A549 (cell line): ENCODE results near the gene SLC46A1.

Source experiments
- CTCF ChIP-seq: fragments of >200 bp; sonication (Bioruptor Twin); formaldehyde crosslinking; IDR thresholded peaks from 3 replicates; pipeline ENCODE4 v1.5.1; 2016
- MAZ ChIP-seq: fragments of 150-350 bp; IDR thresholded peaks from 2 replicates; pipeline ENCODE4 v1.6.1; 2014; ENCODE audit warnings: antibody characterized with exemption, low read depth, low read length, borderline replicate concordance

GRCh38 chr17:28386391-28386790 is 19.6 kb downstream of the SLC46A1 start:
- no peak for TF ChIP-seq CTCF
- no peak for TF ChIP-seq MAZ
